Measurements from ENCODE around the gene TAX1BP1. TPM values are rescaled to one million over a fixed set of nuclear protein-coding genes. Genes with fewer than 3 reads are reported as not detected.

Gene TAX1BP1
- total RNA-seq, 1 donor from 2014 or later, result 89.4 TPM

Other genes with a start within 250 kb of the TAX1BP1 start
- 36.1 TPM for gene HIBADH, start 77.3 kb upstream of the TAX1BP1 start, total RNA-seq

All from skin of body (tissue), 1 donor.